PC-3 (cell line): ENCODE measurements around the gene YAF2. TPM values are rescaled to one million over a fixed set of nuclear protein-coding genes. Genes with fewer than 3 reads are reported as not detected.

Experiments
- ATAC-seq: fragments of 200-7000 bp; cut with Tn5 transposase; 2 replicates; pipeline ENCODE4 v1.9.1; 2020; ENCODE audit warnings: mild to moderate bottlenecking, moderate library complexity
- BruUV-seq: library from RNA; stranded (reverse); fragments of 400-500 nt; replicated peaks from 2 replicates; lab custom pipeline; 2021; lab: Mats Ljungman, UMichigan
- CTCF ChIA-PET: fragments of 300-600 bp; sonication (Branson Sonifier 250); formaldehyde crosslinking; loops from one replicate; lab custom pipeline; 2022; ENCODE audit warnings: antibody characterized with exemption; lab: Charles Lee
- POLR2A ChIA-PET: fragments of 300-600 bp; sonication (Branson Sonifier 250); formaldehyde crosslinking; loops from one replicate; lab custom pipeline; 2022; ENCODE audit warnings: antibody characterized with exemption; ENCODE audit not compliant: unreplicated experiment; lab: Charles Lee
- DNase-seq: peaks from one replicate; pipeline ENCODE4 v3.0.0-alpha.2; 2015
- H2AFZ ChIP-seq: fragments of 300-600 bp; sonication (generic); 2 replicates; pipeline ENCODE4 v1.6.0; 2016; ENCODE audit warnings: antibody characterized with exemption, low read length
- H3F3A ChIP-seq: fragments of 300-600 bp; sonication (generic); one replicate; pipeline ENCODE4 v1.6.0; 2017; ENCODE audit warnings: antibody characterized with exemption, low read length, control low read depth, mild to moderate bottlenecking; ENCODE audit not compliant: unreplicated experiment
- H3K27ac ChIP-seq: fragments of 300-600 bp; sonication (generic); 2 replicates; pipeline ENCODE4 v1.5.1; 2016; ENCODE audit warnings: mild to moderate bottlenecking, low read length
- H3K27me3 ChIP-seq: fragments of 300-600 bp; sonication (generic); 2 replicates; pipeline ENCODE4 v1.6.1; 2016; ENCODE audit warnings: low read length, mixed read lengths
- H3K36me3 ChIP-seq: fragments of 300-600 bp; sonication (generic); 2 replicates; pipeline ENCODE4 v1.6.1; 2016; ENCODE audit warnings: low read depth, mixed run types, low read length, mixed read lengths
- H3K4me1 ChIP-seq: fragments of 300-600 bp; sonication (generic); 2 replicates; pipeline ENCODE4 v1.5.1; 2016; ENCODE audit warnings: low read length; ENCODE audit not compliant: insufficient read depth
- H3K4me2 ChIP-seq: fragments of 300-600 bp; sonication (generic); 2 replicates; pipeline ENCODE4 v1.6.0; 2016; ENCODE audit warnings: low read length
- H3K4me3 ChIP-seq: fragments of 300-600 bp; sonication (generic); 2 replicates; pipeline ENCODE4 v1.5.1; 2016; ENCODE audit warnings: mild to moderate bottlenecking, low read length, mixed read lengths
- H3K79me2 ChIP-seq: fragments of 300-600 bp; sonication (generic); 2 replicates; pipeline ENCODE4 v1.6.1; 2017; ENCODE audit warnings: low read length, mixed read lengths
- H3K9ac ChIP-seq: fragments of 300-600 bp; sonication (generic); 2 replicates; pipeline ENCODE4 v1.6.0; 2016; ENCODE audit warnings: mild to moderate bottlenecking, low read length
- H3K9me2 ChIP-seq: fragments of 300-600 bp; sonication (generic); replicated peaks from 2 replicates; pipeline ENCODE4 v1.6.1; 2016; ENCODE audit warnings: mixed run types, low read length, mixed read lengths
- H3K9me3 ChIP-seq: fragments of 300-600 bp; sonication (generic); 2 replicates; pipeline ENCODE4 v1.6.1; 2016; ENCODE audit warnings: low read length, mixed read lengths
- H4K20me1 ChIP-seq: fragments of 300-600 bp; sonication (generic); 2 replicates; pipeline ENCODE4 v1.6.1; 2016; ENCODE audit warnings: low read length, mixed read lengths
- CTCF ChIP-seq: fragments of 300-600 bp; sonication (generic); conservative IDR thresholded peaks from 2 replicates; pipeline ENCODE4 v1.5.1; 2017; ENCODE audit warnings: antibody characterized with exemption, low read depth, mild to moderate bottlenecking, low read length
- EZH2 ChIP-seq: fragments of 300-600 bp; sonication (generic); IDR thresholded peaks from one replicate; pipeline ENCODE4 v1.6.1; 2017; ENCODE audit warnings: antibody characterized with exemption, mild to moderate bottlenecking, low read length; ENCODE audit not compliant: unreplicated experiment
- EZH2phosphoT487 ChIP-seq: fragments of 300-600 bp; sonication (generic); IDR thresholded peaks from 2 replicates; pipeline ENCODE4 v1.6.1; 2018; ENCODE audit warnings: mild to moderate bottlenecking, antibody characterized with exemption, low read length, borderline replicate concordance
- intact Hi-C: fragments of 100-400 bp; cut with micrococcal nuclease; formaldehyde crosslinking; loops from 2 replicates; pipeline ENCODE4 v1.9.0; 2023
- total RNA-seq: library from RNA; depleted of rRNA; stranded (reverse); fragments of >200 nt; gene quantifications from 2 replicates; pipeline ENCODE4 v1.2.3, GENCODE V29; 2014

YAF2 gene
- total RNA-seq, 1 experiment from 2014 or later, result 6.8 TPM

GRCh38 chr12:42172441-42173210 lies 65.4 kb downstream of the YAF2 start:
- H2AFZ ChIP-seq, result no peak overlapping the region
- no peaks in the 10 kb centered on the region for H3K27me3 ChIP-seq
- ChIA-PET POLR2A (no interaction called here), CTCF (no interaction called here)
- no peaks in the 10 kb centered on the region for H3K4me1 ChIP-seq
- ATAC-seq, result no peak
- DNase-seq, result no peak
- BruUV-seq, result no TSS peak
- no peaks in the 10 kb centered on the region for H3K36me3 ChIP-seq
- H3K4me2 ChIP-seq, result no peak overlapping the region
- no peaks in the 10 kb centered on the region for H3K9me2 ChIP-seq
- no peak for TF ChIP-seq EZH2
- TF ChIP-seq EZH2phosphoT487, result no peak
- TF ChIP-seq CTCF, result no peak
- no peak overlapping the region for H3K4me3 ChIP-seq
- no peak overlapping the region for H3K27ac ChIP-seq
- H3K9ac ChIP-seq, result no peak overlapping the region
- intact Hi-C loops, result no loop called here
- no peaks in the 10 kb centered on the region for H4K20me1 ChIP-seq
- H3F3A ChIP-seq, result no peaks in the 10 kb centered on the region
- H3K79me2 ChIP-seq, result no peaks in the 10 kb centered on the region
- H3K9me3 ChIP-seq, result no peaks in the 10 kb centered on the region

GRCh38 chr12:42167711-42168110 lies 70.3 kb downstream of the YAF2 start:
- H3K4me1 ChIP-seq, result peaks cover 1% of the 10 kb centered on the region; the same call in 1 of the 2 replicates
- H2AFZ ChIP-seq, result no peak overlapping the region
- H3K9me3 ChIP-seq, result no peaks in the 10 kb centered on the region
- H3F3A ChIP-seq, result no peaks in the 10 kb centered on the region
- POLR2A ChIA-PET, result no interaction called here
- H3K9me2 ChIP-seq, result no peaks in the 10 kb centered on the region
- DNase-seq, result no peak
- no peak overlapping the region for H3K9ac ChIP-seq
- H3K36me3 ChIP-seq, result no peaks in the 10 kb centered on the region
- no peak for TF ChIP-seq EZH2
- TF ChIP-seq EZH2phosphoT487, result no peak
- no peak for TF ChIP-seq CTCF
- CTCF ChIA-PET, result no interaction called here
- no peak overlapping the region for H3K4me3 ChIP-seq
- intact Hi-C loops, result no loop called here
- no TSS peak for BruUV-seq
- ATAC-seq, result no peak
- no peaks in the 10 kb centered on the region for H3K27me3 ChIP-seq
- no peaks in the 10 kb centered on the region for H4K20me1 ChIP-seq
- H3K4me2 ChIP-seq, result no peak overlapping the region
- H3K79me2 ChIP-seq, result no peaks in the 10 kb centered on the region
- H3K27ac ChIP-seq, result no peak overlapping the region

GRCh38 chr12:42166501-42166900 lies 71.5 kb downstream of the YAF2 start:
- no peak for ATAC-seq
- Histone ChIP-seq H3K9me2 (no peaks in the 10 kb centered on the region), H3K4me3 (no peak overlapping the region), H3K9me3 (no peaks in the 10 kb centered on the region), H3K4me1 (peaks cover 9% of the 10 kb centered on the region), H3F3A (no peaks in the 10 kb centered on the region), H4K20me1 (no peaks in the 10 kb centered on the region), H3K4me2 (no peak overlapping the region), H3K36me3 (no peaks in the 10 kb centered on the region), H3K27ac (no peak overlapping the region), H3K9ac (no peak overlapping the region), H3K27me3 (no peaks in the 10 kb centered on the region), H2AFZ (no peak overlapping the region), H3K79me2 (no peaks in the 10 kb centered on the region)
- TF ChIP-seq EZH2, result no peak
- no peak for TF ChIP-seq CTCF
- no peak for TF ChIP-seq EZH2phosphoT487
- no peak for DNase-seq
- POLR2A ChIA-PET, result no interaction called here
- no TSS peak for BruUV-seq
- CTCF ChIA-PET, result no interaction called here
- intact Hi-C loops, result no loop called here
